GM12801 (cell line): Measurements from ENCODE around the gene HSD11B2.

Source experiments
- TF ChIP-seq, protein P1 (sequence below): IDR thresholded peaks from one replicate; pipeline ENCODE4 v1.5.1; 2011; ENCODE audit warnings: control low read depth; ENCODE audit not compliant: insufficient read length; ENCODE audit errors: extremely low read depth

The HSD11B2 gene

DNA sequence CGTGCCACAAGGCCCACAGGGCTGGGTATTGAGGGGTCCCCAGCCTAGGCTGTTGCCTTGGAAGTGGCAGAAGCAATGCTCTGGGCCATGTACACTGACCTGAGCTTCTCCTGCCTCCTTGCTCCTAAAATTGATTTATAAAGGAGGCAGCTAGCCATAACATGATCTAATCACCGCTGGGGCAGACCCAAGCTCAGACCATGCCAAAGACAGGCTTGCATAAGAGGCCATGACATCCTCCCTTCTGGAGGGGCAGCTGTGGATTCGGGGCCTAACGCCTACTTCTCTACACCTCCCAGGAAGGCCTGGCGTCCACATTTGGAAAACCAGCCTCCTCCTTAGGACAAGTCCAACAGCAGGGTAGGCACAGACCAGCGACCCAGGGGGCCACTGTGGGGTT is 12.3 kb downstream of the HSD11B2 start:
- TF ChIP-seq, protein P1, sequence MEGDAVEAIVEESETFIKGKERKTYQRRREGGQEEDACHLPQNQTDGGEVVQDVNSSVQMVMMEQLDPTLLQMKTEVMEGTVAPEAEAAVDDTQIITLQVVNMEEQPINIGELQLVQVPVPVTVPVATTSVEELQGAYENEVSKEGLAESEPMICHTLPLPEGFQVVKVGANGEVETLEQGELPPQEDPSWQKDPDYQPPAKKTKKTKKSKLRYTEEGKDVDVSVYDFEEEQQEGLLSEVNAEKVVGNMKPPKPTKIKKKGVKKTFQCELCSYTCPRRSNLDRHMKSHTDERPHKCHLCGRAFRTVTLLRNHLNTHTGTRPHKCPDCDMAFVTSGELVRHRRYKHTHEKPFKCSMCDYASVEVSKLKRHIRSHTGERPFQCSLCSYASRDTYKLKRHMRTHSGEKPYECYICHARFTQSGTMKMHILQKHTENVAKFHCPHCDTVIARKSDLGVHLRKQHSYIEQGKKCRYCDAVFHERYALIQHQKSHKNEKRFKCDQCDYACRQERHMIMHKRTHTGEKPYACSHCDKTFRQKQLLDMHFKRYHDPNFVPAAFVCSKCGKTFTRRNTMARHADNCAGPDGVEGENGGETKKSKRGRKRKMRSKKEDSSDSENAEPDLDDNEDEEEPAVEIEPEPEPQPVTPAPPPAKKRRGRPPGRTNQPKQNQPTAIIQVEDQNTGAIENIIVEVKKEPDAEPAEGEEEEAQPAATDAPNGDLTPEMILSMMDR, result no peak

DNA sequence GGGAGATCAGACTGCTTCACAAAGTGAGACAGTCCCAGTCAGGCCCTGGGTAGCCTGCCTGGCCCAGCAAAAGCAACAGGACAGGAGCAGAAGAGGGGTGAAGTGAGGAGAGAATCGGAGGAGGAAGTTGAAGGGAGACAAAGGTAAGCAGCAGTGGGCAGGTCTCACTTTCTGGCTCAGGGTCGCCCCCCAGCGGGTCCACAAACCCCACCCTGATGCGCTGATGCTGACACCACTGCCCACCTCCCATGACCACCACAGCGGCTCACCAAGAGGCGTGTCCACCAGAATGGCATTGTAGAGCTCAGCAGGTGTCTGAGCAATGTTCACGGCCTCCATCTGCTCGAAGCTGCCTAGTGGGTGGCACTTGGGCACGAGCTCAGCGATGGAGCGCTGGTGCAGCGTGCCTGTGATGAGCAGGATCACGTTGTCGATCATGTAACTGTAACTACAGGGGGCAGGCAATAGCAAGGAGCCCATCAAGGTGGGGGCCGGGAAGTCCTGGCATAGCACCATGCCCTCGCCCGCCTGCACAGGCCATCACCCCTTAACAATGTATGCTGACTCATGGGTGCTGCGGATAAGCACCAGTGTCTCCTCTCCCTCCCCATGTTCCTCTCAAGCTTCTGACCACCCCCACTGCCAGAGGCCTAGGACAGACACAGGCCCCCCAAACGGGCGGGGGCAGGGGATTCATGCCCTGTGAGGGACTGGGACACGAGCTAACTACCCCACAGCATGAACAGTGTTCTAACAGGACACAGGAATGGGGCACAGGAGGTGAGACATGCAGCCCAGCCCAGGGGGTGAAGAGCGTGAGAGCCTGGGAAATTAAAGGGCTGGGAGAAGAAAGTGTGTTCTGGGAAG is 13.6 kb downstream of the HSD11B2 start:
- TF ChIP-seq, protein P1, result no peak

DNA sequence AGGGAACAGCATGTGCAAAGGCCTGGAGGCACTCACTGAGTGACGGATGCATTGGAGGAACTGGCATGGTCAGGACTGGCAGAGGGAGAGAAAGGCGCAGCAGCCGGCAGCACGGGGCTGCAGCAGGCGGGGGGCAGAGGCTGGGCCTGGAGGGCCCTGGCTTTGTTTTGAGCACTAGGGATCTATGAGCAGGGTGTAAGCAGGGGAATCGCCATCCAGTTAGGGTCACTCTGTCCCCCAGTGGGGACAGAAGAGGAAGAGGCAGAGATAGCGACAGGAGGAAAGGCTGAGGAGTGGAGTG is 14.2 kb downstream of the HSD11B2 start:
- TF ChIP-seq, protein P1, result no peak

DNA sequence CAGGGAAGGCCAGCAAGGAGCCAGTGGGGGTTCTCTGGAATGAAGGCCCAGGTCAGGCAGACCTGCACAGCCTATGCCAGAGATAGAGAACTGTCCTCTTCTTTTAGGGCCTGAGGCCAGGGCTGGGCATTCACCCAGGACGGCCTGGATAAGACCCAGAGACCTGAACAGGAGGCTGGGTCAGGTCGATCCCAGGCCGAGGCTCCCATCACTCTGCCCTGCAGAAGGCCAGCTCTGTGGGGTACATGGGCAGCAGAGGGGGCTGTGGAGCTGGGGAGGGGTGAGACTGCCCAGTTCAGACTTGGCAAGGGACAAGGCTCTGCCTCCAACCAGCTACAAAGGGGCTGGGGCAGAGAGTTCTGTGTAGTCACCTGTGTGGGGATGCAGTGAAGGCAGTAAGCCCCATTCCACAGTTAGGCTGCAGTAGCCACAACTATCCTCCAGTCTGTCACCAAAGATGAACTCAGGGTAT is 14.6 kb downstream of the HSD11B2 start:
- TF ChIP-seq, protein P1, result no peak

DNA sequence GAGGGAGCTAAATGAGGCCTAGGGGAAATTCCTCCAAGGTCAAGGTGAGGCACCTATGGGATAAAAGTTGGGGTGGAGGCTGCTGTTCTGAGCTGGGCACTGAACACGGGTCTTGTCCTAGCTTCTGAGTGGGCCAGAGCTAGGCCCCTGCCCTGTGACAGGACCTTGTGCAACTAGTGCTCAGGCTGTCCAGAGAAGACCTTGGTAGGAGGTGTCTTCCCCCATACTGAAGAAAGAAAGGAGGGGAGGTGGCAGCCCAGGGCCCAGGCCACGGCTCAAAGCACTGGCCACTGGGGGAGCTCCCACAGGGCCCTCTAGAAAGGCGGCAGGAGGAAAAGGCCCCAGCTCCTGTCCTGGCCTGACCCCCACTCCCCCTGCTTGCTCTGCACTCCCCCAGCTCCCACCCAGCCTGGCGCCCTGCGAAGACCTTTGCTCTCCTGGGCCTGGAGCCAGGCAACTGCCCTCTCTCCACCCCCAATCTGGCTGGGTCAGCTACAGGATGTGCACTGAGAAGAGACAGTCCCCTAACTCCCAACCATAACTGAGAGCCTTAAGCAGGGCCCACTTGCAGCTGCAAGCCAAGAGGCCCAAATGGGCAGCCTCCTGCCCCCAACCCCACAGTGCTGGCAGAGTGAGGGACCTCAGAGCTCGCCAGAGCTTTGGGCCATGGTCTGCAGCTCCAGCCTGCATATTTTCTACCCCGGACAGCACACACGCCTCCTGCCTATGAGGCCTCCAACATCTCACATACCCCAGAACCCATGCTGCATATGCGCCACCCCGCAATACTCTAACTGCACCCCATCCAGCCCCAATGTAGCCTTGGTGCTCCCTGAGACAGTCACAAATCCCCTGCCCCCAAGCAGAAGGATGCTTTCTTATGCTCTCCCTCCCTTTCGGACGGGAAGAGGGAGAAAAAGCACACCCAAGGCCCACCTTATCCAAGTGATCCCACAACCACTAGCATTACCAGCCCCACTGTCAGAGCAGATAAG is 15.3 kb downstream of the HSD11B2 start:
- TF ChIP-seq, protein P1, result no peak

DNA sequence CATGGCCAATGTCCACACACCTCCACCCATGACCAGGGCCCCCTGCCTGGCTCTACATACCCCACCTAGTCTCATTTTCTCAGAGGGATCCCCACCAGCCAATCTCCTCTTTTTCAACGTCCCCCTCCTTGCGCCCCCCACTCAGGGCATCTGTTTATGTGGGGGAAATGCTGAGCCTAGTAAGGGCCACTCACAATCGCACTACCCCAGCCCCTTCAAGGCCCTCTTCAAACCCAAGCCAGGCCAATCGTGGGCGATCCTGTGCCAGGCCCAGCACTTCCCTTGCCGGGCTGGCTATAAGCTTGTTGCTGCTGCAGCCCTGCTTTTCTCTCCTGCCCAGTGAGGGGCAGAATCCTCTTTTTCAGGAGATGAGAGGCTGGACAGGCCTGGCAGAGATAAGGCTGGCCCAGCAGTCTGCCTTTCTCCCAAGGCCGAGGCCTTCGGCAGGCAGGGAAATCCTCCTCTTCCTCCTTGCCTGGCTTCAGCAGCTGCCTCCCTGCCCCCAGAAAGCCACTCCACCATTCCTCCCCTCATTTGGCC is 16.1 kb downstream of the HSD11B2 start:
- TF ChIP-seq, protein P1, result no peak

DNA sequence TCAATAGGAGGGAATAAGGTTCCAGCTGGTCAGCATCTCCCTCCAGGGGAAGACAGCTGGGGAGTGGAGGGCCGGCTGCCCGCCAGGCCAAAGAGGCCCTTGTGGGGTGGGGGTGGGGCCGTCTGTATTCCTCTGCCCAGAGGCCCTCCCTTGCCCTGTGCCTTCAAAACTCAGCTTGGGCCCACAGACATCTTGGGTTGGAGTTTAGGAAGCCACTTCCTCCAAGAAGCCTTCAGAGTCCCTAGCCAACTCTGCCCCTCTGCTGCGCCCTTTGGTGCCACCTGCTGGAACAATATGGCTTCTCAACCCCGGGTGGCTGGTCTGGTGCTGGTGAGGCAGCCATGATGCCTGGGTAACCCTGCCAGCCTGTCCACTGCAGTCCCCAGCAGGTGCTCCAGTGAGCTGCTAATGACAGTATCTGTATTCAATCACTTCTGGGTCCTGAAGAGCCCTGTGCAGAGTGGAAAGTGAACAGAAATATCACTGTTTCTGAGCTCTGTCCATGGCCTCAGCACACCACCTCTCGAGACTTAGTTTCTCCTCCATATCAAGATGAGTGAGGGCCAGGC is 16.7 kb downstream of the HSD11B2 start:
- TF ChIP-seq, protein P1, result no peak
